T-helper 2 cell treated with Interferon-gamma antibody and Interleukin-4, amounts not matched to agents 5 μg/mL and 100 μg/mL, for 36 hours (primary cell): ENCODE results near the gene ADAMTS2.

Source experiments
- DNase-seq: peaks from one replicate; pipeline ENCODE4 v3.0.0; 2021; ENCODE audit warnings: low spot score
- H3K27ac Mint-ChIP-seq: one replicate; pipeline ENCODE4 v1.8.0; 2021; ENCODE audit warnings: mild to moderate bottlenecking, mixed read lengths
- H3K27me3 Mint-ChIP-seq: one replicate; pipeline ENCODE4 v1.8.0; 2021; ENCODE audit warnings: low read depth, mixed read lengths
- H3K36me3 Mint-ChIP-seq: one replicate; pipeline ENCODE4 v1.8.0; 2021; ENCODE audit warnings: low read depth, mixed read lengths
- H3K4me1 Mint-ChIP-seq: one replicate; pipeline ENCODE4 v1.8.0; 2021; ENCODE audit warnings: low read depth, mixed read lengths
- H3K4me3 Mint-ChIP-seq: one replicate; pipeline ENCODE4 v1.8.0; 2022; ENCODE audit warnings: mild to moderate bottlenecking, moderate library complexity, mixed read lengths
- H3K9me3 Mint-ChIP-seq: one replicate; pipeline ENCODE4 v1.8.0; 2021; ENCODE audit warnings: mixed read lengths

ADAMTS2 gene

GRCh38 chr5:179185256-179185940 is 159.9 kb downstream of the ADAMTS2 start:
- no peaks in the 10 kb centered on the region for H3K36me3 Mint-ChIP-seq
- no peaks in the 10 kb centered on the region for H3K27me3 Mint-ChIP-seq
- H3K4me3 Mint-ChIP-seq, result no peak overlapping the region
- no peak overlapping the region for H3K27ac Mint-ChIP-seq
- no peaks in the 10 kb centered on the region for H3K9me3 Mint-ChIP-seq
- no peaks in the 10 kb centered on the region for H3K4me1 Mint-ChIP-seq
- DNase-seq, result no peak

- Mint-ChIP-seq H3K9me3 (no peaks in the 10 kb centered on the region), H3K36me3 (no peaks in the 10 kb centered on the region), H3K27ac (no peak overlapping the region), H3K4me1 (no peaks in the 10 kb centered on the region), H3K4me3 (no peak overlapping the region), H3K27me3 (no peaks in the 10 kb centered on the region)
- no peak for DNase-seq
Observed at GRCh38 chr5:179184521-179185050, 160.7 kb downstream of the ADAMTS2 start.

- H3K27ac Mint-ChIP-seq, result no peak overlapping the region
Observed at GRCh38 chr5:179183481-179183880, 161.8 kb downstream of the ADAMTS2 start.

GRCh38 chr5:179182601-179183000 is 162.7 kb downstream of the ADAMTS2 start:
- Mint-ChIP-seq H3K9me3 (peaks cover 5% of the 10 kb centered on the region), H3K27ac (no peak overlapping the region)

More at GRCh38 chr5:179183481-179183880, 161.8 kb downstream of the ADAMTS2 start:
- Mint-ChIP-seq H3K4me3 (no peak overlapping the region), H3K27me3 (no peaks in the 10 kb centered on the region), H3K36me3 (no peaks in the 10 kb centered on the region), H3K9me3 (peaks cover 3% of the 10 kb centered on the region), H3K4me1 (no peaks in the 10 kb centered on the region)
- no peak for DNase-seq

GRCh38 chr5:179181988-179182387 is 163.3 kb downstream of the ADAMTS2 start:
- H3K27ac Mint-ChIP-seq, result no peak overlapping the region
- H3K4me1 Mint-ChIP-seq, result no peaks in the 10 kb centered on the region
- DNase-seq, result no peak
- no peak overlapping the region for H3K4me3 Mint-ChIP-seq
- peaks cover 5% of the 10 kb centered on the region for H3K9me3 Mint-ChIP-seq
- H3K36me3 Mint-ChIP-seq, result no peaks in the 10 kb centered on the region
- no peaks in the 10 kb centered on the region for H3K27me3 Mint-ChIP-seq

More at GRCh38 chr5:179182601-179183000, 162.7 kb downstream of the ADAMTS2 start:
- no peaks in the 10 kb centered on the region for H3K4me1 Mint-ChIP-seq
- no peak overlapping the region for H3K4me3 Mint-ChIP-seq
- no peaks in the 10 kb centered on the region for H3K27me3 Mint-ChIP-seq
- DNase-seq, result no peak
- no peaks in the 10 kb centered on the region for H3K36me3 Mint-ChIP-seq

- Mint-ChIP-seq H3K27me3 (no peaks in the 10 kb centered on the region), H3K36me3 (no peaks in the 10 kb centered on the region), H3K27ac (no peak overlapping the region), H3K4me3 (no peak overlapping the region), H3K4me1 (no peaks in the 10 kb centered on the region), H3K9me3 (peaks cover 5% of the 10 kb centered on the region)
- DNase-seq, result no peak
Observed at GRCh38 chr5:179180921-179181645, 164.2 kb downstream of the ADAMTS2 start.

- Mint-ChIP-seq H3K27ac (no peak overlapping the region), H3K36me3 (no peaks in the 10 kb centered on the region), H3K4me3 (no peak overlapping the region), H3K27me3 (no peaks in the 10 kb centered on the region), H3K9me3 (peaks cover 5% of the 10 kb centered on the region), H3K4me1 (no peaks in the 10 kb centered on the region)
- no peak for DNase-seq
Observed at GRCh38 chr5:179180061-179180610, 165.1 kb downstream of the ADAMTS2 start.

GRCh38 chr5:179177711-179178575 is 167.3 kb downstream of the ADAMTS2 start:
- Mint-ChIP-seq H3K4me3 (no peak overlapping the region), H3K27ac (no peak overlapping the region), H3K27me3 (no peaks in the 10 kb centered on the region), H3K36me3 (no peaks in the 10 kb centered on the region), H3K4me1 (no peaks in the 10 kb centered on the region), H3K9me3 (peaks cover 5% of the 10 kb centered on the region)
- DNase-seq, result no peak

- Mint-ChIP-seq H3K4me1 (no peaks in the 10 kb centered on the region), H3K9me3 (peaks cover 5% of the 10 kb centered on the region), H3K36me3 (no peaks in the 10 kb centered on the region), H3K27ac (no peak overlapping the region), H3K4me3 (no peak overlapping the region), H3K27me3 (no peaks in the 10 kb centered on the region)
- no peak for DNase-seq
Observed at GRCh38 chr5:179176571-179177230, 168.6 kb downstream of the ADAMTS2 start.

GRCh38 chr5:179176166-179176565 is 169.1 kb downstream of the ADAMTS2 start:
- Mint-ChIP-seq H3K4me3 (no peak overlapping the region), H3K27me3 (no peaks in the 10 kb centered on the region), H3K27ac (no peak overlapping the region), H3K4me1 (no peaks in the 10 kb centered on the region), H3K9me3 (peaks cover 5% of the 10 kb centered on the region), H3K36me3 (no peaks in the 10 kb centered on the region)
- no peak for DNase-seq

- H3K4me3 Mint-ChIP-seq, result no peak overlapping the region
- no peaks in the 10 kb centered on the region for H3K9me3 Mint-ChIP-seq
- no peak overlapping the region for H3K27ac Mint-ChIP-seq
- H3K4me1 Mint-ChIP-seq, result no peaks in the 10 kb centered on the region
- DNase-seq, result no peak
- H3K27me3 Mint-ChIP-seq, result peaks cover 3% of the 10 kb centered on the region
- H3K36me3 Mint-ChIP-seq, result no peaks in the 10 kb centered on the region
Observed at GRCh38 chr5:179171816-179172745, 173.2 kb downstream of the ADAMTS2 start.

- Mint-ChIP-seq H3K4me3 (no peak overlapping the region), H3K27me3 (peaks cover 3% of the 10 kb centered on the region), H3K9me3 (no peaks in the 10 kb centered on the region), H3K36me3 (no peaks in the 10 kb centered on the region), H3K4me1 (no peaks in the 10 kb centered on the region), H3K27ac (no peak overlapping the region)
- no peak for DNase-seq
Observed at GRCh38 chr5:179171251-179171815, 173.9 kb downstream of the ADAMTS2 start.
